Liver (tissue), 3 donors: ENCODE results near the gene SH3GL1.

Experiments
- ATF3 ChIP-seq: IDR thresholded peaks from 2 replicates; pipeline ENCODE4 v1.6.1; 2016; ENCODE audit warnings: antibody characterized with exemption
- CTCF ChIP-seq: fragments of 150-350 bp; IDR thresholded peaks from 2 replicates; pipeline ENCODE4 v1.5.1; 2017; ENCODE audit warnings: improper control_type of control experiment, low read depth, low read length; ENCODE audit not compliant: missing input control
- FOXA1 ChIP-seq: IDR thresholded peaks from 2 replicates; pipeline ENCODE4 v1.6.1; 2016; ENCODE audit warnings: antibody characterized with exemption
- FOXA2 ChIP-seq: IDR thresholded peaks from 2 replicates; pipeline ENCODE4 v1.6.1; 2016; ENCODE audit warnings: antibody characterized with exemption
- GABPA ChIP-seq, 2 donors: IDR thresholded peaks in 1 of 2; conservative IDR thresholded peaks in 1 of 2; 2 replicates each; pipeline ENCODE4 v1.6.1; 2016; ENCODE audit warnings: antibody characterized with exemption in 2 of 2, mild to moderate bottlenecking in 1 of 2, moderate library complexity in 1 of 2
- HNF4G ChIP-seq: IDR thresholded peaks from 2 replicates; pipeline ENCODE4 v1.6.1; 2016; ENCODE audit warnings: antibody characterized with exemption
- MAX ChIP-seq: IDR thresholded peaks from 2 replicates; pipeline ENCODE4 v1.6.1; 2016; ENCODE audit warnings: antibody characterized with exemption
- TAF1 ChIP-seq: conservative IDR thresholded peaks from 2 replicates; pipeline ENCODE4 v1.6.1; 2016; ENCODE audit warnings: antibody characterized with exemption, mild to moderate bottlenecking
- YY1 ChIP-seq: IDR thresholded peaks from 2 replicates; pipeline ENCODE4 v1.6.1; 2016; ENCODE audit warnings: antibody characterized with exemption, mild to moderate bottlenecking
- donor health status: healthy.
- donor health status: healthy.

- TF ChIP-seq CTCF (no peak), FOXA1 (no peak), ATF3 (no peak), GABPA (IDR thresholded peaks at IDR 0.05 in 1 of 2, conservative IDR thresholded peaks at IDR 0.05 in 1 of 2) (no peak), FOXA2 (no peak), YY1 (no peak), HNF4G (no peak), MAX (no peak), TAF1 (no peak)
Observed at GRCh38 chr19:4431296-4431695, 30.9 kb upstream of the SH3GL1 start.
